ENCODE measurements around the gene KRTAP4-3. TPM values are rescaled to one million over a fixed set of nuclear protein-coding genes. Genes with fewer than 3 reads are reported as not detected.

KRTAP4-3 gene
- total RNA-seq, 1 experiment from 2014 or later = not detected

DNA sequence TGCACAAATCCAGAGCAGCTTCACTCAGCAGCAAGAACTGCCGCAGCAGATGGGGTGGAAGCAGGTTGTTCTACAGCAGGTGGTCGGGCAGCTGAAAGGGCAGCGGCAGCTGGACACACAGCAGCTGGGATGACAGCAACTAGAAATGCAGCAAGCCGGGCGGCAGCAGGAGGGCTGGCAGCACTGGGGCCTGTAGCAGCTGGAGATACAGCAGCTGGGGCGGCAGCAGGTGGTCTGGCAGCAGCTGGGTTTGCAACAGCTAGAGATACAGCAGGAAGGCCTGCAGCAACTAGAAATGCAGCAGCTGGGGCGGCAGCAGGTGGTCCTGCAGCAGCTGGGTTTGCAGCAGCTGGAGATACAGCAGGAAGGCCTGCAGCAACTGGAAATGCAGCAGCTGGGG lies 460 bp downstream of the KRTAP4-3 start:
- no peak for DNase-seq
- WGBS (ENCODE audit: extremely low coverage, insufficient read length, low lambda C conversion rate) = no CpG with 5 or more reads among the region's 7 CpGs
- no peaks in the 10 kb centered on the region for H3K23me2 ChIP-seq (ENCODE audit: insufficient read length, low read depth, low read length, poor library complexity, severe bottlenecking)

More for the DNA sequence above, 460 bp downstream of the KRTAP4-3 start:
- H3K56ac ChIP-seq (ENCODE audit: insufficient read length, low read depth, low read length) = no peak overlapping the region
- H3K79me1 ChIP-seq (ENCODE audit: insufficient read depth, low read depth, low read length, poor library complexity, severe bottlenecking) = no peaks in the 10 kb centered on the region
- no peak overlapping the region for H2BK5ac ChIP-seq (ENCODE audit: insufficient read length, low read length)
- TF ChIP-seq, protein P1, sequence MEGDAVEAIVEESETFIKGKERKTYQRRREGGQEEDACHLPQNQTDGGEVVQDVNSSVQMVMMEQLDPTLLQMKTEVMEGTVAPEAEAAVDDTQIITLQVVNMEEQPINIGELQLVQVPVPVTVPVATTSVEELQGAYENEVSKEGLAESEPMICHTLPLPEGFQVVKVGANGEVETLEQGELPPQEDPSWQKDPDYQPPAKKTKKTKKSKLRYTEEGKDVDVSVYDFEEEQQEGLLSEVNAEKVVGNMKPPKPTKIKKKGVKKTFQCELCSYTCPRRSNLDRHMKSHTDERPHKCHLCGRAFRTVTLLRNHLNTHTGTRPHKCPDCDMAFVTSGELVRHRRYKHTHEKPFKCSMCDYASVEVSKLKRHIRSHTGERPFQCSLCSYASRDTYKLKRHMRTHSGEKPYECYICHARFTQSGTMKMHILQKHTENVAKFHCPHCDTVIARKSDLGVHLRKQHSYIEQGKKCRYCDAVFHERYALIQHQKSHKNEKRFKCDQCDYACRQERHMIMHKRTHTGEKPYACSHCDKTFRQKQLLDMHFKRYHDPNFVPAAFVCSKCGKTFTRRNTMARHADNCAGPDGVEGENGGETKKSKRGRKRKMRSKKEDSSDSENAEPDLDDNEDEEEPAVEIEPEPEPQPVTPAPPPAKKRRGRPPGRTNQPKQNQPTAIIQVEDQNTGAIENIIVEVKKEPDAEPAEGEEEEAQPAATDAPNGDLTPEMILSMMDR (conservative IDR thresholded peaks at IDR 0.05) = no peak
- no peak overlapping the region for H2BK15ac ChIP-seq (ENCODE audit: low read depth, low read length)
- H3K27ac ChIP-seq (ENCODE audit: insufficient read length, low read depth, low read length) = no peak overlapping the region
- Mint-ChIP-seq H3K27me3 (ENCODE audit: low read depth) (no peaks in the 10 kb centered on the region), H3K36me3 (ENCODE audit: insufficient read depth in 1 of 3, low read depth in 3 of 3) (no peaks in the 10 kb centered on the region), H3K4me1 (no peaks in the 10 kb centered on the region), H3K9me3 (no peaks in the 10 kb centered on the region; a peak in 1 of 5 replicates), H3K4me3 (no peak overlapping the region), H3K27ac (no peak overlapping the region; a peak in 1 of 7 replicates)
- H3K14ac ChIP-seq (ENCODE audit: insufficient read depth, low read length) = no peak overlapping the region
- no peak overlapping the region for H3K4ac ChIP-seq (ENCODE audit: low read depth, low read length)
- no peak overlapping the region for H2AFZ ChIP-seq (ENCODE audit: low read length)
- no peaks in the 10 kb centered on the region for H3K27me3 ChIP-seq (ENCODE audit: insufficient read depth, low read length)
- H3K4me2 ChIP-seq (ENCODE audit: insufficient read depth, insufficient read length, low read length) = no peak overlapping the region
- H3K23ac ChIP-seq (ENCODE audit: insufficient read length, low read depth, low read length) = no peak overlapping the region
- no peak overlapping the region for H3K18ac ChIP-seq (ENCODE audit: insufficient read length, low read depth, low read length)
- H3K9ac ChIP-seq (ENCODE audit: extremely low read depth, insufficient read length, low read length) = no peak overlapping the region
- H4K20me1 ChIP-seq (ENCODE audit: control insufficient read depth, insufficient read depth, insufficient read length) = no peaks in the 10 kb centered on the region
- H2BK12ac ChIP-seq (ENCODE audit: insufficient read length, low read depth, low read length) = no peak overlapping the region
- no peak overlapping the region for H2BK120ac ChIP-seq (ENCODE audit: low read depth, low read length, poor library complexity, severe bottlenecking)
- no peaks in the 10 kb centered on the region for H3K9me3 ChIP-seq (ENCODE audit: control insufficient read depth, low read depth, low read length)
- H3K4me1 ChIP-seq (ENCODE audit: insufficient read depth, low read length) = no peaks in the 10 kb centered on the region
- no peak overlapping the region for H4K91ac ChIP-seq (ENCODE audit: insufficient read length, low read depth, low read length)
- no peak overlapping the region for H2BK20ac ChIP-seq (ENCODE audit: low read depth, low read length, poor library complexity, severe bottlenecking)
- no peaks in the 10 kb centered on the region for H3K79me2 ChIP-seq (ENCODE audit: insufficient read depth, low read length)
- H2AK5ac ChIP-seq (ENCODE audit: insufficient read length, low read length) = no peak overlapping the region
- no peak overlapping the region for H4K5ac ChIP-seq (ENCODE audit: insufficient read length, low read depth, low read length)
- no peak overlapping the region for H3T11ph ChIP-seq (ENCODE audit: low read length)
- H4K8ac ChIP-seq (replicated peaks; ENCODE audit: insufficient read length, low read depth, low read length) = no peak overlapping the region
